ENCODE measurements around the gene PEX11B.

The PEX11B gene

GRCh38 chr1:145962157-145963102, 43.9 kb upstream of the PEX11B start:
- H3K4me3 ChIP-seq (ENCODE audit: low read length): peak overlapping the region; percentile 75
- no peak for DNase-seq (ENCODE audit: low read depth)
- TF ChIP-seq CTCF (conservative IDR thresholded peaks at IDR 0.05; ENCODE audit: low read depth, low read length): no peak

- TF ChIP-seq CTCF (conservative IDR thresholded peaks at IDR 0.05; ENCODE audit: low read depth, low read length): no peak
- peak overlapping the region; percentile 75 for H3K4me3 ChIP-seq (ENCODE audit: low read length)
- no peak for DNase-seq (ENCODE audit: low read depth)
Measured at GRCh38 chr1:145961425-145962156, 43.1 kb upstream of the PEX11B start.

GRCh38 chr1:145961109-145961424, 42.5 kb upstream of the PEX11B start:
- H3K4me3 ChIP-seq (ENCODE audit: low read length): peak overlapping the region; percentile 75
- TF ChIP-seq CTCF (conservative IDR thresholded peaks at IDR 0.05; ENCODE audit: low read depth, low read length): no peak
- DNase-seq (ENCODE audit: low read depth): no peak

GRCh38 chr1:145960468-145961108, 42.1 kb upstream of the PEX11B start:
- H3K4me3 ChIP-seq (ENCODE audit: low read length): peak overlapping the region; percentile 75
- peak; percentile 23 for TF ChIP-seq CTCF (conservative IDR thresholded peaks at IDR 0.05; ENCODE audit: low read depth, low read length)
- no peak for DNase-seq (ENCODE audit: low read depth)

- peak overlapping the region; percentile 75 for H3K4me3 ChIP-seq (ENCODE audit: low read length)
- DNase-seq (ENCODE audit: low read depth): no peak
- no peak for TF ChIP-seq CTCF (conservative IDR thresholded peaks at IDR 0.05; ENCODE audit: low read depth, low read length)
Measured at GRCh38 chr1:145959957-145960467, 41.5 kb upstream of the PEX11B start.

- no peak overlapping the region for H3K4me3 ChIP-seq (ENCODE audit: low read length)
- no peak for TF ChIP-seq CTCF (conservative IDR thresholded peaks at IDR 0.05; ENCODE audit: low read depth, low read length)
Measured at GRCh38 chr1:145959333-145959732, 40.8 kb upstream of the PEX11B start.

More at GRCh38 chr1:145959333-145959732, 40.8 kb upstream of the PEX11B start:
- DNase-seq (ENCODE audit: low read depth): no peak
